Femur (tissue), 1 donor: ENCODE results near the gene BGN.

ENCODE experiments used
- DNase-seq: peaks from one replicate; pipeline ENCODE4 v3.0.0-alpha.2; 2017

Gene BGN

DNA sequence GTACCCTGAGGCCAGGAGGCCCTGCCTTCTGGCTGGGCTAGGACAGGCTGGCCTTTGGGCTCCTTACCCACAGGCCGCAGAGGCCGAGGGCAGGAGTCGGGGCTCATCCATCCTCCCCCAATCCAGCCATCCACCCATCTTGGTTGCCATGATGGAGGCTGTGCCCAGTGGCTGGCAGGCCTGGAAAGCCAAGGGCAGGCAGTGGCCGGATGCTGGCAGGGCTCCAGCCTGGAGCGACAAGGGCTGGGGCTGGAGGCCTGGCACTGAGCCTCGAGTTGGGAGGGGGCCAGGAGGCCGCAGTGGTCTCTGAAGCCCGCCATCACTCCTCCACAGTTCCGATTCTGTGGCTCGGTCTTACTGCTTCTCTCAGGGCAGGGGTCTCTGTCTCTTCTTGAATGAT is 8.6 kb upstream of the BGN start:
- no peak for DNase-seq

DNA sequence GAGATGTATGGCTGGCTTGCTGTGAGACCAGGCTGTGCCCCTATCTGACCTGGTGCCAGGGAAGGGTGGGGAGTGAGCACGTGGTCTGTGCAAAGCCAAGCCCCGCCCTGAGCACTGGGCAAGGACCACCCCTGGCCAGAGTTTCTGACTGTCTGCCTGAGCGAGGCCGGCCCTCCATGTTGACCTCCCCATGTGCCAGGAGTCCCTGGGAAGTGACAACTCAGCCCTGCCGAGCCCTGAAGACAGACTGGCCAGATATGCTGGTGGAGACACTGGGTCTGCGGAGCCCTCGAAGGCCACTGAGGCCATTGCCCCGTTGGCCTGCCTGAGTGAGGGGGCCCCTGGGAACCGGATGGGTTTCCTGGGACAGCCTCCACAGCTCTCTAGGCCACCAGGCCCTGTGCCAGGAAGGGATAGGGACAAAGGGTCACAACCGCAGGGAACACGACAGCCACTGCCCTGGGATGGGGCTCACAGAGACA is 7.1 kb upstream of the BGN start:
- no peak for DNase-seq

DNA sequence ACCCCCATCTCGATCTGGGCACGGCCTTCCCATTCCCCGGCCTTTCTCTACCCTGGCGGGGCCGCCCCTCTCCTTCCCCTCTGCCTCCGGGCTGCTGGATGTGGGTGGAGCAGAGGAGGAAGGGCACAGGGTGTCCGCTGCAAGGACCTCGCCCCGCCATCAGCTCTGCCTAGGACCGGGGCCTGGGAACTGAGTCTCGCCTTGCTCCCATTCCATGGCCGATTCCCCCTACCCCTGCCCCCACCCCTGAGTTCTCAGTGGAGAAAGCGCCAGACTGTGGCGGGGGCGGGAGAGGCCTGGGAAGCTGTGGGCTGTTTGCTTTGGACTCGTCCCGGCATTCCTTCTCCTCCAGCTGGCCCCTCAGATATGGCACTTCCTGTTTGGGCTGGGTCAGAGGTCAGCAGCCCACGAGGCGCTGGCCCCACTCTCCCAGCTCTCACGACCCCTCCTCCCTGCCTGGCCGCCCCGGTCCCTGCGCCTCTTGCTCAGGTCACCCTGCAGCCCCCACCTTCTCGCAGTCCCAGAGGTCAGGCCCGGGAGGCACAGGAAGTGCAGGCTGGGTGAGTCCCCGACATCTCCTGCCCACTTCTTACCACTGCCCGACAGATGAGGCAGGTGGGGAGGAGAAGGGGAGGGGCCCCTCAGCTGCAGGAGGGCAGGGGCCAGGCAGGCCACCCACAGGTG is 6.4 kb upstream of the BGN start:
- DNase-seq = no peak

DNA sequence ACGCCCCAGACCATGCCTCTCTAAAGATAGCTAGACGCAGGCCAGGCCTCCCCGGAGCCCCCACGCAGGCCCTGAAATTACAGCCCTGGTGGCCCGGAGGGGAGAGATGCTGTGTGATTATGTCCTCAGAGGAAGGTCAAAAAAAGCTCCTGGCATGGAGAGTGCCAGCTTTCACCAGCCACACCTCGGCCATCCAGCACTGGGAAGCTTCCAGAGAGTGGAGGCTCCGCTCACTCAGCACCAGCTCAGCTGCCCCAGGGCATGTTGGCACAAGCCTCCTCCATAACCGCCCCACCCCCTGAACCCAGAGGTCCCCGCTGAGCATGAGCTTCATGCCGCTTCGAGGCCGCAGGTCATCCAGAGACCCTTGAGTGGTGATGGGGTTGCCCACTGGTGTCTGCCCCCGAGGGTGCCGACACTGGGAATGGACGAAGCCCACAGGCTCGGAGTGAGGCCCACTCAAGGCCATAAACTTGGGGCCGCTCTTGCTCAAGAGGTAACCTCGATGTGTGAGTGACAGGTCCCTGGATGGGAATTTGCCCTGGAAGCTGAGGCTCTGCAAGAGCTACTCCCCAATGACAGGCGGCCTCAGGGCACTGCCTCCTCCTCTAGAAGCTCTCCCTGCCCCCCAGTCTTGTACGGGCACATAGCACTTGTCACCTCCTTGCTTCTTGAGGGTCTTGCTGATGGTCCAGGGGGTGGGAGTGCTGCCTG is 4.4 kb upstream of the BGN start:
- no peak for DNase-seq

DNA sequence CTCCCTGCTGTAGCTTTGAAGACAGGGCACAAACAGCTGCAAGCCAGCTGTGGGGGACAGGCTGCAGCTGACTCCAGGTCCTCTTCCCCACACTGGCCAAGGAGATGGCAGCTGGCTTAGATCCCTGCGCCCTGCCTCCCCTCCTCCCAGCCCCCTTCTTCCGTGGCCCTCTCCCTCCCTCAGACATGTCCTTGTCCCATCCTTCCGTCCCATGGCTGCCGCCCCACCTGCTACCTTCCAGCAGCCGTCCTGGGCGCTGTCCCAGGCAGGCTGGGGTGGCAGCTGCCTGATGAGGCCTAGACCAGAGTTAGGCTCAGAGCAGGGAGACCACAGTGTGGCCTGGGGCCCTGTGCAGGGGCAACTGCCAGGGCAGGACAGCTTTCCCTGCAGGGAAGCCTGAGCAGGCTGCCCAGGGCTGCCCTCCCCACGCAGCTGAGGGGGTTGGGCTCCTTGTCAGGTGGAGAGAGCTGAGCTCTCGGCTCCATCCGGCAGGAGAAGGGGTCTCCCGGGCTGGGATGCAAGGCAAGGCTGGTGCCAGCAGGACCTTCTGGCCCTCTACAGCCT is 3.3 kb upstream of the BGN start:
- no peak for DNase-seq

DNA sequence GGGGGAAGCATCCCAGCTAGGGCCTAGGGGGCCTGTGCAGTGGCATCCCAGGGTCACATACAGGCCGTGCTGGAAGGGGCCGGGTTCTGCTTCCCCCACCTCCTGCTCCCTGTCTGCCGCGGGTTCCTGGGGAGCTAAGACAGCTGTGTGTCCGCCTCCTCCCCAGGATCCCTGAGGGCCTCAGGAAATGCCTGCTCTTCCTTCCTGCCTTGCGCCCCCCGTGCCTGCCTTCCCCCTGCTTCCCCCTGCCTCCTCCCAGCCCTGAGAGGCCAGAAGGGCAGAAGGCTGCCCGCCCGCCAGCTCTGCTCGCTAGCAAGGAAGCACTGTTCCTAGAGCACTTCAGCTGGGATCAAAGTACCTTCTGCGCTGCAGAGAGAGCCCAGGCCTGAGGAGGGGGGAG is 2.9 kb upstream of the BGN start:
- DNase-seq = no peak

DNA sequence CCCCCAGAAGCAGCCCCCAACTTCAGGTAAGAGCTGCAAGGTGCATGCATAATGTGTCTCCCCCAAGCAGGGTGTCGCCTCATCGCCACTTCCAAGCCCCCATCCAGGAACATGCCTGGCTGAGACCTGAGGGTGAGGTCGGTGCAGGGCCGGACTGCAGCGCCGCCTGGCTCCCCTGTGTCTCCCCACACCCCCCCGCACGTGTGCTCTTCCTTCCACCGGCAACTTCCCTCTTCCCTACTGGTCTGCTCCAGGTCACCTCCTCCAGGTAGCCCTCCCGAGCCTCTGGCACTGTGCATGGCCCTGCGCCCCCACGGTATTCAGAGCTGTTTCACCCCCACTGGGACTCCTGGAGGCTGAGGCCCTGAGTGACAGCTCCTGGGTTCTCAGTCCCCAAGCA is 2.2 kb upstream of the BGN start:
- no peak for DNase-seq

DNA sequence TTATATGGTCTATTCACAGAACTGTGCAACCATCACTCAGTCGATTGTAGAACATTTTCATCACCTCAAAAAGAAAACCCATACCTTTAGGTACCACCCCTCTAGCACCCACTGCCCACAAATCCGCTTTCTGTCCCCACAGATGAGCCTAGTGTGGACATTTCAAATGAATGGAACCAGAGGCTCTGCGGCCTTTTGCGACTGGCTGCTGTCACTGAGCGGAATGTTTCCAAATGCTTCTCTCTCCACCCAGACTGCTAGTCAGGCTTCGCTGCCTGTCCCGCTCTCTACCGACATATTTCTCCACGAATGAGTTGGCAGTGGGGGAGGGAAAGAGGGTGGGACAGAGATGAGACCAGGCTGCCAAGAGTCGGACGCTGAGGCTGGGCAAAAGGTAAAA is 1.7 kb upstream of the BGN start:
- DNase-seq = no peak

DNA sequence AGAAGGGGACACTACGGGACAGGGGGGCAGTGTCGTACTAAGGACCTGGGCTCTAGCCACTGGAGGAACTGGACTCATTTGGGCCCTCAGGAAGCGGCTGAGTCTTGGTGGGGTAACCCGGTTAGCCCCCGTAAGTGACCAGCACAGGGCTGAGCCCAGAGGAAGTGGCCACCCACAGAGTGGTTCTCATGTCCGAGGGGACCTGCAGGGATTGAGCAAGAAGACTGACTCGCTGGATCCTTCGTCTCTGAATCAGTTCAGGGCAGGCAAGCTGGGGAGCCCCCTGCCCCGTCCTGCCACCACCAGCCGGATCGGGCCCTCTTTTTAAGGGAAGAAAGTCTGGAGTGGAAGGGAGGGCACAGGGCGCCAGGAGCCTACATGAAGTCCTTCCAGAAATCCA is 719 bp upstream of the BGN start:
- no peak for DNase-seq

DNA sequence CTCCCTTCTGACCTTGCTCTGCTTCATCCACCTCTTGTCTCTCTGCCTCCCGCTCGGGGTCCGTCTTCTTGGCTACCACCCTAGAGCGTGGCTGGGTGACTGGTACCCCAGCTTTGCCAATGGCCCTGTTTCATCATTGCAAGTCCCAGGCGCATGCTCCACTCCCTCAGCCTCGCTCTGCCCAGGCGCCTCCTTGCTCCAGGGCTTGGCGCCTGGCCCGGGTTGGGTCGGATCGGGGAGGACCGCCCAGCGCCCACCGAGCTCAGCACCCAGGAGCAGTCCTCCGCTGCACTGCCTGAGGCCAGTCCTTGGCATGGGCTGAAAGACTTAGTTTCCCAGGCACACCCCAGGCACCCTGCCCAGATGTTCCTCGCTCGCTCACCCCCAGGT is 577 bp downstream of the BGN start:
- DNase-seq = no peak

DNA sequence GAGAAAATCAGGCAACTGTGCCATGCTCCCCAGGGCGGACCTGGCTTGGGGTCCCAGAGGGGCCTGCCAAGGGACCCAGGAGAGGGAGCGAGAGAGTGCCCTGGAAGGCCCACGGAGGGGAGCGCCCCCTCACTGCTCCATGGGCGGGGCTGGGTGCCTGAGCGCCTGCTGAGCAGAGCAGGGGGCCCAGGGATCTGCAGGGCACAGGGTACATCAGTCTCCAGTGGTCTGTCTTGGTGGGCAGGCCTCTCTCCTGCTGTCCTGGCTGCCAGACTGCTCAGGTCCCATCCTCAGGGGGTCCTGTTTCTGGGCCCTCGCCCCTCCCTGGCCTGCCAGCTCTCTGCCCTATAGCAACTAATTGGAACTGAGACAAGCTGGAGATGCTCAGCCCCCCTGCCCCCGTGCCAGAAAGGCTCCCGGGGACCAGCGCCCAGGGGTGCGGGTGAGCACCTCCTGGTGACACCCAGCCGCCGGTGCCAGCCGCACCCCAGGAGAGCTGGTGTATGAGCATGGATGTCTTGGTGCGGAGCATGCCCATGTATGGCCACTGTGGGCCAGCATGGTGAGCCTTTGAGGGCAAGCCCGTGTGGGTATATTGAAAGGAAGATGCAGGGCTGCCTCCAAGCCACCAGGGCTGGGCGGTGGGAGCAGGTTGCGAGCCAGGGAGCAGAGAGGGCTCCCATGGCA is 1.3 kb downstream of the BGN start:
- no peak for DNase-seq

DNA sequence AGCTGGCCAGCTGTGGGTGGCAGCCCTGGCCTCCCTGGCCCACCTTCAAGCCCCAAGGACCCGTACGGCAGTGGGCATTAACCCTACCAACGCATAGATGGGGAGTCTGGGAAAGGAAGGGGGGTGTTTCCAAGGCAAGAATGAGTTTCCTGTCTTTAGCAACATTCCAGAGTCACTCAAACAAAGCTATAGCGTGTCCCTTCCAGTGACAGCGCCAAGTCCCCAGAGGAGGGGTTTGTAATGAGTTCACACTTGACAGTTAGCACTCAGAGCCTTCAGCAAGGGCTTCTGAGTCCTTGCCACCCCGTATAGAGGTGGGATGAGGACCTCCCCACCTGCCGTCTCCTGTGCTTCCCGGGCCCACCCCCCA is 1.8 kb downstream of the BGN start:
- DNase-seq = no peak

DNA sequence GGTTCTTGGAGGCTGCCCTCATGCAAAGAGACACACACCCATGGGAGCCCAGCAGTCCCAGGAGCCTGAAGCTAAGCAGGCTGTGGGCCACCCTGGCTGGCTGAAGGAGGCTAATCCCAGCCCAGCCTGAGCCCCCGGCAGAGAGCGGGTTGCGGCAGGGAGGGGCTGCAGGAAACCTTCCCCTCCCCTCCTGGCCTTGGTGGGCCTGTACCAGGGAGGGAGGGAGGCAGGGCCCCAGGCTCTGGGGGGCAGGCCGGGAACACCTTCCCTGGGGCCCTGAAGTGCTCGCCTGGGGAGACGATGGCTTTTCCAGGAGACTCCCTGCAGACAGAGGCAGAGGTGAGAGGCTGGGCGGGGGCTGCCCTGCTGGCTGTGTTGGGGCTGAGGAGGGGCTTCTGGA is 3.7 kb downstream of the BGN start:
- no peak for DNase-seq

DNA sequence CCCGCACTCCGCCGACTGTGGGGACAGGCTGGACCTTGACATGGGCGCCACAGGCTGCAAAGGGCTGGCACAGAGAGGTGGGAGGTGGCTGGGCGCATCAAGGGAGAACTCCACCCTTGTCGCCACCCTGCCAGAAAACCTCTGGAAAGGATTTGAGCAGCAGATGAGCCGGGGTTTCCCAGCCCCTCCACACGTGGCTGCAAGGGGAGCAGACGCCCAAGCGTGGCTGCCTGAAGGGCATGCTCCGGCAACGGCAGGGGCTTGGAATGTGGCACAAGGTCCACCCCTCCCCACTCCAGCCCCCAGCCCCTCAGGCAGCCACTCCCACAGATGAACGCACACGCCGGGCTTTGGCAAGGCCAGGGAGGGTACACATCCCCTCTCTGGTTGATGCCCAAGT is 4.6 kb downstream of the BGN start:
- DNase-seq = no peak

DNA sequence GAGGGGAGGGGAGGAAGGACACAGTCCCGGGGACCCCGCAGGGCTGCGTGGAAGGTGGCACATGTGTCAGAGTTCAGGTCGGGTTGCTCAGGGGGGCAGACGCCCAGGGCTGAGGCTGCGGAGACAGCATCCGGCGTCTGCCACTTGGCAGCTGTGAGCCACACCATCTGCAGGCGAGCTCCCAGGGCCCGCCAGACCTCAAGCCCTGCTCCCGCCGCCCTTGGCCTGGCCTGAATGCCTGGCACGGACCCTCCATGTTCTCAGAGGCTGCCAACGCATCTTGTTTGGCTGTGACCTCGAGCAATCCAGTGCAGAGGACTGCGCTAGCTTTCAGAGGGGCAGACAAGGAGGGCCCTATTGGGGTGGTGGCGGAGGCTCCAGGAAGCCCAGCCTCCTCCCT is 5.1 kb downstream of the BGN start:
- DNase-seq = peak; percentile 77

DNA sequence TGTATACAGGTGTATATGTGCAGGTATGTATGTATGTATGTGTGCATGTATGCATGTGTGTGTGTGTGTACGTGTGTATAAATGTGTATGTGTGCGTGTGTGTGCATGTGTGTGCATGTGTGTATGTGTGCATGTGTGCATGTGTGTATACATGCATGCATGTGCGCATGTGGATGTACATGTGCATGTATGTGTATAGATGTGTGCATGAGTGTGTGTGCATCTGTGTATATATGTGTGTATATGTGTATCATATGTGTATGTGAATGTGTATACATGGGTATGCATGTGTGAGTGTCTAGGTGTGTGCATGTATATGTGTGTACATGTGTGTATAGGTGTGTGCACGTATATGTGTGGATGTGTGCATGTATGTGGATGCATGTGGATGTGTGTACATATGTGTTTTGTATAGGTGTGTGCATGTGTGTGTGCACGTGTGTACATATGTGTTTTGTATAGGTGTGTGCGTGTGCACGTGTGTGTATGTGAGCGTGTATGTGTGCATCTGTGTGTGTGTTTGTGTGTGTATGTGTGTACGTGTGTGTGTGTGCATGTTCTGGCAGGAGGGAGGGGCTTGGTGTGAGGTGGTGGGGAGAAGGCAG is 6.0 kb downstream of the BGN start:
- no peak for DNase-seq

DNA sequence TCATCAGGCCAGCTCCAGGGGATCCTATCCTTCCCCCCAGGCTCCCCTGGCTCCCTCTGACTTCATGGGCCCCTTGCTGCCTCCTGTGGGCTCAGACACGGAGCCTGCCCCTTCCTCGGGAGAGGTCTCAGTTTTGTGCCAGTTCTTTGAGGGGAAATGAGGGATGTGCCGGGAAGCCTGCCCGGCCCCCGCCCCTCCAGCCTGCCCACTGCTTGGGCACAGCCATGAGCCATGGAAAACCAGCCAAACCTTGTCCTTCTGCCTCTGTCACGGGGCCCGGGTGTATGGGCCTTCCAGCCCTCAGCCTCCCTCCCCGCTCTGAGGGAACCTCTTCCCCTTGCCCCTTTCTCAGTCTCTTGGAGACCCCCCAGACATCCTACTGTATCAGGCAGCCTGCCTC is 6.8 kb downstream of the BGN start:
- no peak for DNase-seq

DNA sequence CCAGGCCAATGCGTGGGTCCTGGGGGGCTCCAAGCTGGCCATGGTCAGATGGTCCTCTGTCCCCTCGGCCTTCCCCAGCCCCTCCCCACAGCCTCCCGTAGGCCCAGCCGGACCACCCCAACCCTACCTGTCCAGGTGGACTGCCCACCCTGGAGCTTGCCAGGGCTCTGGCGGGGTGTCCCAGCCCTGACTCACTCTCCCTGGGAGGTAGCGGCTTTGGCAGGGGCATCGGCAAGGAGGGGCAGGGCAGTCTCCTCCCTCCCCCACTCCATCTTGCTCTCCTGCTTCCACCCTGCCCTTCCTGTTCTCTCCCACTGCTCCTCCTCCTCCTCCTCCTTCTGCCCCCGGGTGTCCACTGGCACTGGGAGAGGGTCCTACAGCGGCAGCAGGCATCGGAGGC is 7.4 kb downstream of the BGN start:
- DNase-seq = no peak

DNA sequence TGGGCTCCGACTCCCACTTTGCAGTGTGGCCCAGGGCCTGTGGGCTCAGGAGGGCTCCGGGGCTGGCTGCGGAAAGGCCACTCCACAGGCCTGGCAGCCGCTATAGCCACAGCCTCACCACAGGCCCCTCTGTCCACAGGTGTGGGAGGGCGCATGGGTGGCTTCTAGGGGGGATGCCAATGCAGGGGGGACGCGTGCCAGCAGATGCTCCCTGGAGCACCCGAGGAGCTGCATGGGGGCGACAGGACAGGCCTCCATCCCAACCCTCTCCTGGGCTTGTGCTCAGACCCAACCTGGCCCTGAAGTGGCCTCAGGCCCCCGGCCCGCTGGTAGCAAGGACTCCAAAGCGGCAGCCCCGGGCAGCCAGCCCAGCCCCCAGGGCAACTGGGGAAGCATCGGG is 8.0 kb downstream of the BGN start:
- DNase-seq = no peak

DNA sequence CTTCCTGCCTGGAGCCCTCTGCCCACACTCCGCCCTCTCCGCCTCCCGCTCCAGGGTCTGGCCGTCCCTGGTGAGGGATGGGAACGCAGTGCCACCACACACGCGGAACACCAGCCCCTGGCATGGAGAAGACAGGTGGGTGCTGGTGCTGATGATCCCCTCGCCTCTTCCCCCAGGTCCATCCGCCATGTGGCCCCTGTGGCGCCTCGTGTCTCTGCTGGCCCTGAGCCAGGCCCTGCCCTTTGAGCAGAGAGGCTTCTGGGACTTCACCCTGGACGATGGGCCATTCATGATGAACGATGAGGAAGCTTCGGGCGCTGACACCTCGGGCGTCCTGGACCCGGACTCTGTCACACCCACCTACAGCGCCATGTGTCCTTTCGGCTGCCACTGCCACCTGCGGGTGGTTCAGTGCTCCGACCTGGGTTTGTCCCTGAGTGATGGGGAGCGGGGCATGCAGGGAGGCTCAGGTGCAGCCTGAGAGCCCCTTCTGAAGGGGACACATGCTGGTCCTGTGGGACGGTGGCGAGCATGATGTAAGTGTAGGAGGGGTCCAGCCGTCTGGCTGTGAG is 9.8 kb downstream of the BGN start:
- no peak for DNase-seq

DNA sequence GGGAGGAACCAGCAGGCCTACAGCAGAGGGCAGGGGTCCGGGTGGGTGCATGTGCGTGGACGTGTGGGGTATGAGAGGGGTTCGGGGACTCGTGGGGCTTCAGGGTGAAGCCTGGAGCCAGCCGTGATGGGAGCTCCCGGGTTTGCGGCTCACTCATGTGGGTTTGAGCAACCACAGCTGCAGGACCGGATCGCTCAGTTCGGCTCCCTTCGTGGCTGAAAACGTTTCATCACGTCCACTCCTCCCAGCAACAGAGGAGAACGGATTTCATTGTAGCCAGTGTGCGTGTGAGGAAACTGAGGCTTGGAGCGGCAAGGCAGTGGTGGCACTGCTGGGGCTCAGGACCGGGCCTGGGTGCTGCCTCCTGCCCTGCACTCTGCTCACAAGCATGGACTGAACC is 10.6 kb downstream of the BGN start:
- no peak for DNase-seq

DNA sequence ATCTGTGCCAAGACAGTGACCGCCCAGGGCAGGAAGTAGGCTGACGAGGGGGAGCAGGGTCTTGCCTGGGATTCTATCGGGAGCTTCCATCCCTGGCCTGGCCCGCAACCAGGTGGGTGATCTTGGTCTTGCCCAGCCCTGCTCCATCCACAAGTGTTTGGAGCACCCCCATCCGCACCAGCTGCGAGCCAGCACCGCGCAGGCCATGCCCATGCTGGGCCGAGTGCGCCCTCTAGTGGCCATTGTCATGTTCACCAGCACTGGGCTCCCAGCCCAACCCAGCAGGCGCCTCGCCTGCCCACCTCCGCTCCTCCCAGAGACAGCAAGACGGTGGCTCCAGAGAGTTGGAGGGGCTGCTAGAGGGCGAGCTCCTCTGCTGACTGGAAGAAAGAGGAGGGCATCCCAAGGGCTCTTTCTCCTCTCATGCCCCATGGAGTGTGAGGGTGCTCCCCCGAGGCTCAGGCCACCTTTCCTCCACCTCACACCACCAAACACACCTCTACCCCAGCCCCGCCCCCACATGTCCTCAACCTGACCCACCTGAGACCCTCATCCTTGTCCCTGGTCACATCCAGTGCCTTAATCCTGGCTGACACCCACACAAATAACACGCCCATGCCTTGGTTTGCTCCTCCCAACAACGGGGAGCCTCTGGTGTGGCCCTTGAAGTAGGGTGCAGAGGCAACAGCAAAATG is 12.9 kb downstream of the BGN start:
- DNase-seq = peak; percentile 91

DNA sequence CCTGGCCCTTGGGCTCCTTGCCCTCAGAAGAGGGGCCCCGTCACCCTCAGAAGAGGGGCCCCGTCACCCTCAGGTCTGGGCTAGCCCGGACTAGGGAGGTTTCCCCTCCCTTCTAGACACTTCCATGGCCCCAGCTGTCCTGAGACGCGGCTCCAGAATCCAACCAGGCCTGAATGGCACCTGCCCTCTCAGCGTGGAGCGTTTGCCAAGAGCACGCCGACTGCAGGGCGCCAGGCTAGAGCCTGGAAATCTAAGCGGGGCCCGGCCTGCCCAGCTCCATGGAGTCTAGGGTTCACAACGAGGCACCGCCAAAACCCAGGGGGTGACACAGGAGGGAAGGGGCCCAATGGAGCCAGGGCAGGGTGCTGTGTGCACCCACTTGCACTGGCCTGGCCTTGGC is 14.8 kb downstream of the BGN start:
- no peak for DNase-seq
